ENCODE measurements around the gene TTC39B.

DNA sequence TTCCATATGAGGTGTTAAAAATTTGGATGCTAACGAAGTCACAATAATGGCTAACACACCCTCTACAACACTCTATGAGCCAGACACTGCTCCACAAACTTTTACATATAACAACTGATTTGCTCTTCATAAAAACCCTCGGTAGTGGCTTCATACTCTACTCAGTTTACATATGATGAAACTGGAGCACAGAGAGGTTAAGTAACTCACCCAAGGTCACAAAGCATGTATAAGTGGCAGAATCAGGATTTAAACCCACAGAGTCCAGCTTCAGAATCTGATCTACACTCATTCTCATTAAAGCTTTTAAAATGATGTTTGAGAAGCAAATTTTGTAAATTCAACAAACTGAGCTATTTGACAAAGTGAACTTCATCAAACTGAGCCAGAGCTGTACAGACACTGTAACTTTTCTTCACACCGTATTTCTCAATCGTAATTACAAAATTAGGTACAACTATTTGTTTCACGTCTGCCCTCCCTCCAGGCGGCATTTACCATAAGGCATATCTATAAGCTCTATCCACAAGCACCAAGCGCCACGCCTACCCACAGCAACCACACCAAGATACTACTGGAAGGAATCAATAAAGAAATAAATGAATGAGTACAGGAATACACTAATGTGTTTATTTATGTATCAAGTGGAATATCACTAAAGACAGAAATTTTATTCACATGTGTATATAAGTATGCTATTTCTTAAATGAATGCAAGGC lies 24.3 kb downstream of the TTC39B start:
- TF ChIP-seq POLR2A (IDR thresholded peaks at IDR 0.05; ENCODE audit: low read depth, low read length) (no peak), EZH2 (IDR thresholded peaks at IDR 0.05; ENCODE audit: borderline replicate concordance, low read depth, low read length, severe bottlenecking) (no peak), POLR2AphosphoS5 (IDR thresholded peaks at IDR 0.05; ENCODE audit: insufficient read depth, low read depth, low read length) (no peak)
- TF ChIP-seq, protein P1, sequence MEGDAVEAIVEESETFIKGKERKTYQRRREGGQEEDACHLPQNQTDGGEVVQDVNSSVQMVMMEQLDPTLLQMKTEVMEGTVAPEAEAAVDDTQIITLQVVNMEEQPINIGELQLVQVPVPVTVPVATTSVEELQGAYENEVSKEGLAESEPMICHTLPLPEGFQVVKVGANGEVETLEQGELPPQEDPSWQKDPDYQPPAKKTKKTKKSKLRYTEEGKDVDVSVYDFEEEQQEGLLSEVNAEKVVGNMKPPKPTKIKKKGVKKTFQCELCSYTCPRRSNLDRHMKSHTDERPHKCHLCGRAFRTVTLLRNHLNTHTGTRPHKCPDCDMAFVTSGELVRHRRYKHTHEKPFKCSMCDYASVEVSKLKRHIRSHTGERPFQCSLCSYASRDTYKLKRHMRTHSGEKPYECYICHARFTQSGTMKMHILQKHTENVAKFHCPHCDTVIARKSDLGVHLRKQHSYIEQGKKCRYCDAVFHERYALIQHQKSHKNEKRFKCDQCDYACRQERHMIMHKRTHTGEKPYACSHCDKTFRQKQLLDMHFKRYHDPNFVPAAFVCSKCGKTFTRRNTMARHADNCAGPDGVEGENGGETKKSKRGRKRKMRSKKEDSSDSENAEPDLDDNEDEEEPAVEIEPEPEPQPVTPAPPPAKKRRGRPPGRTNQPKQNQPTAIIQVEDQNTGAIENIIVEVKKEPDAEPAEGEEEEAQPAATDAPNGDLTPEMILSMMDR (IDR thresholded peaks at IDR 0.05; ENCODE audit: extremely low read depth in 1 of 2, insufficient read depth in 1 of 2, low read depth in 1 of 2, low read length in 2 of 2), result no peak

All from endothelial cell of umbilical vein (primary cell).